ENCODE results near the gene PODXL2.
"Not testable (repeated sequence)": the region's sequence is repeated elsewhere in the genome, so short reads cannot be mapped to it uniquely, and the experiment has no call there.

PODXL2 gene

DNA sequence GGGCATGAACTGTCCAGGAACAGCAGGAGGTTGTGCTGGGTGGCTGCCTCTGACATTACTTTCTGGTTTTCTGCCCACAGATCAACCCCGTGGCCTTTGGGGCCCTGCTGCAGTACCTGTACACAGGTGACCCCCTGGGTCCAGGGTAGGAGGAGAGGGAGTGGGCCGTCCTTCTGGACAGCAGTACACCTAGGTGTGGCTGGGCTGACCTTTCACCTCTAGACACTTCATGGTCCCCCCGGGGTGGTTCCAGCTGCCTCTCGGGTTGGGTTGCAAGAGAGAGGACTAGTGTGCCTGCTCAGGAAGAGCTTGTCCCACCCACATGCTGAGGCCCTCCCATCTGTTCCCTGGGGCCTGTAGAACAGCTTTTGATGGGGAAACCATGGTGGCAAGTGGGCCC is 47.5 kb downstream of the PODXL2 start:
- no peak for DNase-seq (ENCODE audit: low read depth)

DNA sequence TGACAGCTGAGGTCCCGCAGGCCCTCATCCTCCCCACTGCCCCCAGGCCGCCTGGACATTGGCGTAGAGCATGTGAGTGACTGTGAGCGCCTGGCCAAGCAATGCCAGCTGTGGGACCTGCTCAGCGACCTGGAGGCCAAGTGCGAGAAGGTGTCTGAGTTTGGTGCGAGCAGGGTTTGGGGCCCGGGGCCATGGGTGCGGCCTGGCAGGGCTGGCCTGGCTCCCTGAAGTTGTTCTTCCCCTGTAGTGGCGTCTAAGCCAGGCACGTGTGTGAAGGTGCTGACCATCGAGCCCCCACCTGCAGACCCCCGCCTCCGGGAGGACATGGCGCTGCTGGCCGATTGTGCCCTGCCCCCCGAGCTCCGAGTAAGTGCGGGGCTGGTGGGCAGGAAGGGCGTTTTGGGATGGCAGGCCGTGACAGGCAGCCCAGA is 48.0 kb downstream of the PODXL2 start:
- DNase-seq (ENCODE audit: low read depth): no peak

DNA sequence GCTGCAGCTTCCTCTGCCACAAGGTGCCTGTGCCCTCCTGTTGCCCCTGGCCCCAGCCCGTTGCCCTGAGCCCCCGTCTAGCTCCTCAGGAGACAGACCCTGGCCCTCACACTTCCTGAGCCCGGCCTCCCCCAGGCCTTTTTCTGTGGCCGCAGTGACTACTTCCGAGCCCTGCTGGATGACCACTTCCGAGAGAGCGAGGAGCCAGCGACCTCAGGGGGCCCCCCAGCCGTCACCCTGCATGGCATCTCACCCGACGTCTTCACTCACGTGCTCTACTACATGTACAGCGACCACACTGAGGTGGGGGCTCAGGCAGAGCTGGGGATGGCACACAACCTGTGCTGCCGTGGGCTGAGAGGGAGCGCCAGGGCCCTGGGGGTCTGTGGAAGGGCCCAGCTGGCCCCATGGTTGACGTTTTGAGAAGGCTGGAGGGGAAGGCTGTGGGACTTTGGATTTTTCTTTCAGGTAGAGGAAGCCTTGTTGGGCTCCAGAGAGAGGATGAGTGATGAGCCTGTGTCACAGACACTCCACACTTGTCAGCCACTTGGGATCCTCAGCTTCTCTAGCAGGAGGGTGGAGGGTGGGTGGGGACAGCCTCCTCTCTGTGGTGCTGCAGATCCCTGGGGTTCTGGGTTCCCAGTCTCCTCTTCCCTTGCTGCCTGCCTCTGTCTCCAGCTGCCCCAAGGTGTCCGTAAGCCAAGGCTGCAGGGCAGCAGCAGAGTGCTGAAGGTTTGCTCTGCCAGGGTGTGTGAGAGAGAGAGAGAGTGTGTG is 48.7 kb downstream of the PODXL2 start:
- DNase-seq (ENCODE audit: low read depth): no peak

DNA sequence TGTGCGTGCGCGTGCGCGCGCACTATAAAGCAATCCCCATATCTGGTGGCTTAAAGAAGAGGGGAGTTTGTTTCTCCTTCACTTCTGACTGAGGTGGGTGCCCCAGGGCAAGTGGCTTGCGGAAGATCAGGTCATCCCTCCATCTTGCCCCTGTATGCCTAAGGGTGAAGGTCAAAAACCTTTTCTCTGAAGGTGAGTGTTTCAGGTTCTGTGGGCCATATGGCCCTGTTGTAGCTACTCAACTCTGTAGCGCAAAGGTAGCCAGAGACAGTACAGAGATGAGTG is 49.3 kb downstream of the PODXL2 start:
- no peak for DNase-seq (ENCODE audit: low read depth)

DNA sequence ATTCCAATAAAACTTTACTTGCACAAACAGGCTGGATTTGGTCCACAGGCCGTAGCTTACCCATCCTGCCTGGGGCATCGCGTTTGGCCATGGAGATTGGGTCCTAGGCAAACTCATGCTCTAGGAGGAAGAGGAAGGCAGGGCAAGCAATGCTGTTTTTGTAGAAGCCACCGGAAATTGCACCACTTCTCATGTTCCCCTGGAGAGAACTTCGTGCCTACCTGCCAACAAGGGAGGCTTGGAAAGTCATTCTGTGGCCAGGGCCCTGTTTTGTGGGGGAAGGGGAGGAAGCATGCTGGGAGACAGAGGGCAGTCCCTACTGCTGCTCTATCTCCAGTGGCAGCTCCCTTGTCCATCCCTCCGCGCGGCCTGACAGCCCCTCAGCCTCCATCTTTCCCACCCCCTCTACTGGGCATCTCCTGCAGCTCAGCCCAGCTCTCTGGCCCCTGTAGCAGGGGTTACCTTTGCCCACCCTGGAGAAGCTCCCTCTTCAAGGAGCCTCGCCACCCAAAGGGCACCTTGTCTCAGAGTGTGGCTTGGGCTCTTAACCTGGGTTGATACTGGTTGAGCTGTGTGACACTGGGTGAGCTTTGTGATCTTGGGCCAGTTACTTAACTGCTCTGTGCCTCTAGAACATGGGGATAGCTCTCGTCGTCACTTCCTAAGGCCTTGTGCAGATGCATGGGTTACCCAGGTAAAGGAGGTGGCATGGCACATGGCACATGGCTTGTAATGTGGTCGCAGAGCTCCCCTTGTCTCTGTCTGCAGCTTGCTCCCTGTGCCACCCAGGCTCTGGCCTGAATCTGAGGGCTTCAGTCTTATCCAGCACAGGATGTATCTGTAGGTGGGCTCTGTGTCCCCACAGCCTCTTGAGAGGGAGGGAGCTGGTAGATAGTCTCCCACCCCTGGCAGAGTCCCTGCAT is 49.9 kb downstream of the PODXL2 start:
- no peak for DNase-seq (ENCODE audit: low read depth)

DNA sequence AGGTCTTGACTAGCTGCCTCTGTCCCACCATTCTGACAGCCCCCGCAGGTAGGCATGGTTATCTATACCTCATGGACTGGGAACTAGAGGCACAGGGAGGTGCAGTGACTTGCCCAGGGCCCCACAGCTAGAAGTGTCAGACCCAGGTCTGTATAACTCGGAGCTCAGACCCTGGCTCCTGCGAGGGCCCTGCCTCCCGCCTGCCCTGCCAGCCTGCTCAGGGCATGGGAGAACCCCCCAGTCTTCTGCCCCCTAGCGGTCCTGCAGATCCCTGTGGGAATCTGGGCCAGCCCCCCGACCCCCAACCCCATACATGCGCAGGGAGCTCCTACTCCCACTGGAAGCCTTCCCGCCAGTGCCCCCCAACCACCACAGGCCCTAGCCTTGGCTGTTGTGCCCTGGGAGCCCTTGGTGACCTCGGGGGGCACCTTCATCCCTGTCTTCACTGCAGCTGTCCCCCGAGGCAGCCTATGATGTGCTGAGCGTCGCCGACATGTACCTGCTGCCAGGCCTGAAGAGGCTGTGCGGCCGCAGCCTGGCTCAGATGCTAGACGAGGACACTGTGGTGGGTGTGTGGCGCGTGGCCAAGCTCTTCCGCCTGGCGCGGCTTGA is 50.7 kb downstream of the PODXL2 start:
- no peak for DNase-seq (ENCODE audit: low read depth)

DNA sequence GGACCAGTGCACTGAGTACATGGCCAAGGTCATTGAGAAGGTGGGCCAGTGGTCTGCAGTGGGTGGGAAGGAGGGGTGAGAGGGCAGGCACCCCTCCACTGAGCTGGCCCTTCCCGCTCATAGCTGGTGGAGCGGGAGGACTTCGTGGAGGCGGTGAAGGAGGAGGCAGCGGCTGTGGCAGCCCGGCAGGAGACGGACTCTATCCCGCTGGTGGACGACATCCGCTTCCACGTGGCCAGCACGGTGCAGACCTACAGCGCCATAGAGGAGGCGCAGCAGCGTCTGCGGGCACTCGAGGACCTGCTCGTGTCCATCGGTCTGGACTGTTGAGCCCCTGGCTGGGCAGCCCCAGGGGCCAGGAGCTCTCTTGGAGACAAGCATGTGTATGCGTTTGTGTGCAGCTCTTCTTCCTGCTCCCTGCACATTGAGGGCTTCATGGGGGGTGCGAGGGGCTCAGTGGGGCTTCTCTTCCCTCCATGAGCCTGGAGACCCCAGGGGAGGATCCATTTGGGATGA is 51.2 kb downstream of the PODXL2 start:
- DNase-seq (ENCODE audit: low read depth): no peak

DNA sequence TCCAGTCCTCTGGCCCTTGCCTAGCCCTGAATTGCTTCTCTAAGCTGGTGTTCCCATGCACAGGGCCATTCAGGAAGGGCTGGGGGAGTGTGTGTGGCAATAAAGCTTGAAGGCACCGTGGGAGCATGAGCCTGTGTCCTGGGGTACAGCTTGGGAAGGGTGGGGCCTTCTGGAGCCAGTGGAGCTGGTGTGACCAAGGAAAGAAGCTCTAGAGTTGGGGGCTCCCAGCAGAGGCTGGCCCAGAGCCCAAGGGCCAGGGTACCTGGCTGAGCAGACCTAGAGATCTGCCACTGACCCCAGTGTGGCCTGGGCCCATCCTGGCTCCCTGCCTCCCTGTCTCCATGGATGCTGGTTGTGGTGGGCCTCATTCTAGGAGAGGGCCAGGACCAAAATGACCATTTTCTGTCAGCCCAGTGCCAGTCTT is 51.8 kb downstream of the PODXL2 start:
- no peak for DNase-seq (ENCODE audit: low read depth)

DNA sequence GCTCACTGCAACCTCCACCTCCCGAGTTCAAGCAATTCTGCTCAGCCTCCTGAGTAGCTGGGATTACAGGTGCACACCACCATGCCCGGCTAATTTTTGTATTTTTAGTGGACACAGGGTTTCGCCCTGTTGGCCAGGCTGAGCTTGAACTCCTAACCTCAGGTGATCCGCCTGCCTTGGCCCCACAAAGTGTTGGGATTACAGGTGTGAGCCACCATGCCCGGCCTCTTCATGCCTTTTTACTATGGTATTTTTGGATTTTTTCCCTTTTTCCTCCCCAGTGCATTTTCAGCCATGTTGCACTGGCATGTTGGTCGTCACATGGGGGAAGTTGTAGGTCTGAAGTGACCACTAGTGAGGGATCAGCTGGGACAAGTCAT is 53.2 kb downstream of the PODXL2 start:
- DNase-seq (ENCODE audit: low read depth): not testable (repeated sequence)

DNA sequence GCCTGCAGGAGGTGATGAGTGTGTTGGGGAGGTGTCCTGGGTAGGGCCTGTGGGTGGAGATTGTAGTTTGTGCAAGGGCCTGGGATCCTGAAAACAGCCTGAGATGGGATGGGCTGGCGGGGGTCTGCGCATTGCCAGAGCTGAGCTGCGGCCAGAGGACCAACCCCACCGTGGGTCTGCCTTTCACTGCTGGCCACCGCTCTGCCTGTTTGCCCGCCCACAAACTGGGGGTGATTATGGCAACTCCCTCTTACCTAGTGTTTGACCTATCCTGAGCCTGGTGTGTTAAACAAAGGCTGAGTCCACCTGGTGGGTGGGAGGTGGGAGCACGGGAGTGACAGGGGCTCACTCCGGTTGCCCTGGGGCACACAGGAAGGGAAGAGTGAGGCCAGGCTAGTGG is 53.6 kb downstream of the PODXL2 start:
- no peak for DNase-seq (ENCODE audit: low read depth)

DNA sequence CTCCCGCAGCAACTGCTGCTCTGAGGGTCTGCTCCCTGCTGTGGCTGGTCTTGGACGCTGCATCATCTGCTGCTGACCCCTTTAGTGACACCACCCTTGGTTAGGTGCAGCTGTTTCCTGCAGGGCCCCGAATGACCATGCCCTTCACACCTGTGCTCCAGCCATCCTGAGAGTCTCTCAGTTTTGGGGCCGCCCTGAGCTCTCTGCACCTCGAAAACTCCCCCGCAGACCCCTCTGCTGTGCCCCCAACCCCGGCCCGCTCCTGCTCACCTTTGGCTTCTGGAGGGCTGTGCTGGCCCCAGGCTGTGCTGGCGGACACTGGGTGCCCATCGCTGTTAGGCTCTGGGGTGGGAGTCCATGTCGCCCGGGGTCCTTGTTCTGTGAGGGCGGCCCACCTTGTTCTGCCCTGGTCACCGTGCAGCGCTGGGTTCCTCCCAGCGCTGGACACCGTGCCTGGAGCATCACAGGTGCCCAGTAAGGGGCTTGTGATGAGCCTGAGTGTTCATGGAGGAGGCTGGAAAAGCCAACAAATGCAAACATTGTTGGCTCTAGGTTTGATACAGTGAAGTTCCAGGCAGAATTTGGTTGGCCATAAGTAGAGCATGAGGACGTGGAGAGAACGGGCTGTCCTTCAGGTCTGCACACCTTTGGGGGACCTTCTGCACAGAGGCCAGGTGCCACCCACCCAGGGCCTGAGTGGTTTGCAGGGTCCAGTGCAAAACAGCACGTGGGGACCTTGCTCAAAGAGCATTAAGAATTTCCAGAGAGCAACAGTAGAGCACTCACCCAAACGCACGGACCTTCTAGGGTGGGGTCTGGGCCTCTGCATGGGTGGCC is 56.1 kb downstream of the PODXL2 start:
- no peak for DNase-seq (ENCODE audit: low read depth)

DNA sequence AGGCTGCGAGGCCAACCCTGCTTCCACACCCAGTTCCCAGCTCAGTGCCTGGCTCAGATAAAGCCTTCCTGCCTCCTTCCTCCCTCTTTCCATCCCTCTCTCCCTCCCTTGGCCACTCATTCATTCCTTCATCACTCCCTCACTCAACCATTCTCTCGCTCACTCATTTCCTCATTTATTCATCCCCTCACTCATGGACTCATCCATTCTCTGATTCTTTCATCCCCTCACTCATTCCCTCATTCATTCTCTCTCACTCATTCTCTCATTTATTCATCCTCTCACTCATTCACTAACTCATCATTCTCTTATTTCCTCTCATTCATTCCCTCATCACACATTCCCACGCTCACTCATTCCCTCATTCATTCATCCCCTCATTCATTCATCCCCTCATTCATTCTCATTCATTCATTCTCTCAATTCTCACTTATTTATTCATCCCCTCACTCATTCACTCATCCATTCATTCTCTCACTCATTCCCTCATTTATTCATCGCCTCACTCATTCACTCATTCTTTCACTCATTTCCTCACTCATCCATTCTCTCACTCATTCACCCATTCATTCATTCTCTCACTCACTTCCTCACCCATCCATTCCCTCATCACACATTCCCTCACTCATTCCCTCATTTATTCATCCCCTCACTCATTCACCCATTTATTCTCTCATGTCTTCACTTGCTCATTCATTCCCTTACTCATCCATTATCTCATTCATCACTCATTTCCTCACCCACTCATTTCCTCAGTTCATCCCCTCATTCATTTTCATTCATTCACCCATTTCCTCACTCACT is 56.9 kb downstream of the PODXL2 start:
- no peak for DNase-seq (ENCODE audit: low read depth)

DNA sequence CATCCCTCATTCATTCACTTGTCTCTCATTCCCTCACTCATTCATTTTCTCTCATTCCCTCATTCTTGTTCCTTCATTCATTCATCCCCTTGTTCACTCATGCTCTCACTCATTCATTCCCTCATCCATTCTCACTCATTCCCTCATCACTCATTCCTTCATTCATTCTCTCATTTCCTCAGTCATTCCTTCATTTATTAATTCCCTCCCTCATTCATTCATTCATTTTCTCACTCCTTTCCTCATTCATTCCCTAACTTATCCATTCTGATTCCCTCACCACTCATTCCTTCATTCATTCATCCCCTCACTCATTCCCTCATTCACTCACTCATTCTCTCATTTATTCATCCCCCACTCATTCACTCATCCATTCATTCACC is 57.5 kb downstream of the PODXL2 start:
- no peak for DNase-seq (ENCODE audit: low read depth)

DNA sequence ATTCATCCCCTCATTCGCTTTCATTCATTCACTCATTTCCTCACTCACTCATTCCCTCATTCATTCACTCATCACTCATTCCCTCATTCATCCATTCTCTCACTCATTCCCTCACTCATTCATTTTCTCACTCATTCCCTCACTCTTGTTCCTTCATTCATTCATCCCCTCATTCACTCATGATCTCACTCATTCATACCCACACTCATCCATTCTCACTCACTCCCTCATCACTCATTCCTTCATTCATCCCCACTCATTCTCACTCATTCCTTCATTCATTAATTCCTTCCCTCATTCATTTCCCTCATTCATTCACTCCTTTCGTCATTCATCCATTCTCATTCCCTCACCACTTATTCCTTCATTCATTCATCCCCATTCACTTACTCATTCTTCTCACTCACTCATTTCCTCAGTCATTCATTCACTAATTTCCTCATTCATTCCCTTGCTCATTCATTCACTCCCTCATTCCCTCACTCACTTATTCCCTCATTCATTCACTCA is 58.3 kb downstream of the PODXL2 start:
- DNase-seq (ENCODE audit: low read depth): no peak

DNA sequence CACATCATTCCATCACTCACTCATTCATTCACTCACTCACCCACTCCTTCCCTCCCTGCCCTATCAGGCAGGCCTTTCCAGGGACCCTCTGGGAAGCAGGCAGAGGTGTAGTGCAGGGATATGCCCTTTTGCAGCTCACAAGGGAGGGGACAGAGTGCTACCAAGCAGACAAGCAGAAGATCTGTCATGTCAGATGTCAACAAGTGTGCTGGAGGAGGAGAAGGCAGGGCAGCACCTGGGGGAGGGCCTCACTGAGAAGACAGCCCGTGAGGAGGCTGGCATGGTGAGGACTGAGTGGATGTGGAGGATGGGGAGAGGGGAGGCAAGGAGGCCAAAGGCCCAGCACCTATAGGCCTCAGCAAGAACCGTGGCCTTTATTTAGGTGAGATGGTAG is 59.0 kb downstream of the PODXL2 start:
- no peak for DNase-seq (ENCODE audit: low read depth)

DNA sequence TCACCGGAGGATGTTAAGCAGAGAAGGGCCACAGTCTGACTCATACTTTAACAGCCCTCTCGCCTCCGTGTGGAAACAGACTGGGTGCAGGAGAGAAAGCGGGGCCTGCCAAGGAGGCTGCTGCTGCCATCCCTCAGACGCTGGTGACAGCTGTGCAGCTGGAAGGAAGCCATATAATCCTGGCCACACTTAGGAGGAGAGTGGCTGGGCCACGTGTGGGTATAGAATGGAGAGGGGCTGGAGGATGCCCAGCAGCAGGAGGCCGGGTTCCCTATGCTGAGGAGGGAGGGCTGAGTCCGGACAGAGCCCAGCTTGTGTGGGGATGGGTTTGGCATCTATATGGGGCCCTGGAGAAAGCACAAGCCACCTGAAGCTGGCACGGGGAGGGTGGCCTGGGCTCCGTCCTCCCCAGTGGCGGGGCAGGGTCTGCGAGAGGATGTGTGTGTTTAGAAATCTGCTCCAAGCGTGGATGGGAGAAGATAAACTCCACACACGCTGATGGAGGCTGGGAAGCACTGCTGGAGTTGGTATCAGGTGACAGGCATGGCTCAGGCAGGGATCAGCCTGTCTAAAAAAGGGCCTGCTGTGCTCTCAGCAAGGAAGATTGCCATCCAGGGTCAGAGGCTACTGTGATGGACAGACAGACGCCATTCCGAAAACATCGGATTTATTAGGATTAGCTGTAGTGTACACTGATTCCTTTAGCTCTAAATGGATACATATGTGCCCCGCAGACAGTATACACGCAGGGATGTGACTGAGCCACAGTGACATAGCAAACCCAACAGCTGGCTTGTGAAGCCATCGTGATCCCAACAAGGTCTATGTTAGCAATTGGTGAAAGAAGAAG is 59.7 kb downstream of the PODXL2 start:
- no peak for DNase-seq (ENCODE audit: low read depth)

DNA sequence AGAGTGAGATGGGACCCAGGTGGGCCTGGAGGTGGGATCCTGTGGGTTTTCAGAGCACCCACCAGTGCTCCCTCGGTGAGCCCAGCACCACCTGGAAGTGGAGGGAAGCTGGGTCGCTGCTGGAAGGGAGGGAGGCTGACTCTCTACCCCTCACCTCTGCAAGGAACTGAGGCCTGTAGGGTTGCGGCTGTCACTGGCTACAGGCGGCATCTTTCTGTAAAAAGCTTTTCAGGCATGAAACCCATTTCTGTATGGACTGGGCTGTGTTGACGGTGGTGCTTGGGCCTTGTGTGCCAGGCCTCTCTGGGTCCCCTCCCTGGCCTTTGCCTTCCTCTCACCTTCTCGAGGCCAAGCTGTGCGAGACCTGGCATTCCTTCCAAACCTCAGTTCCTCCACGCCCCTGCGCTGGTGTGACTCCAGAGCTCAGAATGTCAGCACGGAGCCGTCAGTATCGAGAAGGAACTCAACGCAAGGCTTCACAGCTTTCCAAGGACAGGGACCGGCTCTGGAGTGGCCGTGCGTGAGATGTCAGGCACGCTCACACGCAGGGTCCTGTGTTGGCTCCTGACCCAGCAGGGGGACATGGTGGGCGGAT is 60.4 kb downstream of the PODXL2 start:
- no peak for DNase-seq (ENCODE audit: low read depth)

DNA sequence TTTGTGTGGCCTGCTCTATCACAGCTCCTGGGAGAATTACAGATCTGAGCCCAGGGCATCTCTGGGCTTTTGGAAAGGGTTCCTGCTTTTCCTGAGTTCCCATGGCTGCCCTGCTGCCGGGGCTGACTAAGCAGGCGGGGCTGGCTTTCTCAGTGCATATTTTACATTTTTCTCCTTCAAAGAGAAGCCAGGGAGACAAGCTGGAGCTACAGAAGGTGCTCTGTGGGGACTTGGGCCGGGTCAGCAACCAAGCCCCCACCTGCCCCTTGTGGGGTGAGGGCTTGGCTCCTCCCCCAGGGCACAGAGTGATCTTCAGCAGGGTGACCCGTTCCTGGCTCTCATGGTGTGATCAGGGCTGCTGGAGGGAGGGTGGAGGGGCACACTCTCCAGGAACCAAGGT is 61.1 kb downstream of the PODXL2 start:
- no peak for DNase-seq (ENCODE audit: low read depth)

DNA sequence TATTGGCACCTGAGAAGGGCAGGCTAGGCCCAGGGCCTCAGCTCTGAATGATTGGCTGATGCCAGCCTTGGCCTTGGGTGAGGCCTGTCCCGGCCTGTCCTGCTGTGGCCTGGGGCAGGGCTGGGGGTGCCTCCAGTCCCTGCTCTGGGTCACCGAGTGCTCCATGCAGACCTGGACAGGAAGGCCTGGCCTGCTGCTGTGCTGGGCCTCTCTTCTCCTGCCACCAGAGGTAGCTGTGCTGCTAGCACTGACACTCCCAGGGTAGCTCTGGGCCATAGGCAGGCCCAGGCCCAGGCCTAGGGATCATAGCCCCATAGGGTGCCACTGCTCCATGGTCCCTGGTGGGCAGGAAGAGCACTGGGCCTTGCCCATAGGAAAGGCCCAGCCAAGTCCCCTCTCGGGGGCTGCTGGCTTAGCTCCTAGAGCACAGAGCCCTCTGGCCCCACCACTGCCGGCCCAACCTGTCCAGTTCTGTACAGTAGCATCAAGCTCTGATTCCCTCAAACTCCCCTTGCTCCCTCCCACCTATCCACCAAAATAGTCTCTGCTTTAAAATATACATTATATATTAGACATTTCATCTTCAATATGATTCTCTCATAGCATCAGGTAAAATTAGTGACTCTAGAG is 62.0 kb downstream of the PODXL2 start:
- DNase-seq (ENCODE audit: low read depth): no peak
